HG03432 (cell line): Measurements from ENCODE around the gene GLP2R.

ENCODE experiments used
- ATAC-seq: cut with Tn5 transposase; IDR thresholded peaks from one replicate; pipeline ENCODE4 v1.9.1; 2021; ENCODE audit warnings: mild to moderate bottlenecking, moderate library complexity; ENCODE audit not compliant: unreplicated experiment

The GLP2R gene

DNA sequence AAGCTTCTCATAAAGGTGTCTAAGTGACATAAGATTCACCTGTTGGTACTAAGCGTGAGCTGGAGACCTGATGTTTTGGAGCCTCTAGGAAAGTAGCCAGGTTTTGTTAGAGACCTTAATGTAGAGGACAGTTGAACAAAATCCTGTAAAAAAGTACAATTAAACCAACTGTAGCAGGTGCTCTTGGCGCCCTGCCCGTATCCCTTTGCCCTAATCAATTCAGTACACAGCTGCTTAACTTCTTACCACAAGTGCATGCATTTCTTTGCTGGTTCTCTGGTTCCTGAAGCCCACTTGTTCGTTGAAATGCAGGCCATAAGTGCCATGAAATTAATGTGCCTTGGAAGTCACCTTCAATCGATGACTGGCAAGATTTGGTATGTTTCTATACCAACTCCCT is 24.4 kb downstream of the GLP2R start:
- ATAC-seq: no peak

DNA sequence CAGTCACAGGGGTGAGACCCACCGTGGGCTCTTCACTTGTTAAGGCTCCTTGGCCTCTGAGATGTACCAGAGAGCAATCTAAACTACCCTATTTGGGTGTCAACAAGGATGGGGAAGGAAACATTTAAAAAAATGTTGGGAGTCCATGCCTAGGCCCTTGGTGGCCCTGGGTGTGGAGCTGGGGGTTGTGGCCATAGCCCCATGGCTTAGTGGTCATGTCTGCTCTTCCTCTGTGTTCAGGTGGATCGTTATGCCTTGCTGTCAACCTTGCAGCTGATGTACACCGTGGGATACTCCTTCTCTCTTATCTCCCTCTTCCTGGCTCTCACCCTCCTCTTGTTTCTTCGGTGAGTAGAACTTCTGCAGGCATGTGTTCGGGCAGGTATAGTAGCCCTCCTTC is 28.5 kb downstream of the GLP2R start:
- no peak for ATAC-seq

DNA sequence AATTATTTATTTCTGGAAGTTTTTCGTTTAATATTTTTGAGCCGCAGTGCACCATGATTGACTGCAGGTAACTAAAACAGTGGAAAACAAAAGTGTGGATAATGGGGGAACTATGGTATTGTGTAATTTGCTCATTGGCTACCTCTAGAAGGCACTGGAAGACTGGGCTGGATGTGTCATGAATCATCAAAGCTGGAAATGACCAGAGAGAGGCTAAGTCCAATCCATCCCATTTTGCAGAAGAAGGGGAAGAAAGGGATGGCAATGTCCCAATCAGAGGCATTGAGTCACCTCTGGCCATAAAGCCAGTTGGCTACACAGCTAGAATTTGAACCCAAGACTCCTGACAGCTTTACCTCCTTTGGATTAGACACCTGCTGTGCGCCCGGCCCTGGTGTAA is 29.3 kb downstream of the GLP2R start:
- no peak for ATAC-seq

DNA sequence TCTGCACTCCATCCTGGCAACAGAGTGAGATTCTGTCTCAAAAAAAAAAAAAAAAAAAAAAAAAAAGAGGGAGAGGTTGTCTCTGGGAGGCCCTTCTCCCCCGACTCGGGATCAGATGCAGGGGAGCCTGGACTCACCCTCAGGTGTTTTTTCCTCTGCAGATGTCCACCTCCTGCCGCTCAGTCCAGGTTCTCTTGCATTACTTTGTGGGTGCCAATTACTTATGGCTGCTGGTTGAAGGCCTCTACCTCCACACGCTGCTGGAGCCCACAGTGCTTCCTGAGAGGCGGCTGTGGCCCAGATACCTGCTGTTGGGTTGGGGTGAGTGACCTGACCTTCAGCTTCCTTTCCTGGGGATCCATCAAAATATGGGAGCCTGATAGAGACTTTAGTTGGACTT is 34.1 kb downstream of the GLP2R start:
- no peak for ATAC-seq

GRCh38 chr17:9860851-9861250 is 35.1 kb downstream of the GLP2R start:
- ATAC-seq: no peak

GRCh38 chr17:9862220-9862619 is 36.5 kb downstream of the GLP2R start:
- no peak for ATAC-seq

- ATAC-seq: no peak
Observed at GRCh38 chr17:9862949-9863348, 37.2 kb downstream of the GLP2R start.

GRCh38 chr17:9865586-9865985 is 39.9 kb downstream of the GLP2R start:
- ATAC-seq: no peak

DNA sequence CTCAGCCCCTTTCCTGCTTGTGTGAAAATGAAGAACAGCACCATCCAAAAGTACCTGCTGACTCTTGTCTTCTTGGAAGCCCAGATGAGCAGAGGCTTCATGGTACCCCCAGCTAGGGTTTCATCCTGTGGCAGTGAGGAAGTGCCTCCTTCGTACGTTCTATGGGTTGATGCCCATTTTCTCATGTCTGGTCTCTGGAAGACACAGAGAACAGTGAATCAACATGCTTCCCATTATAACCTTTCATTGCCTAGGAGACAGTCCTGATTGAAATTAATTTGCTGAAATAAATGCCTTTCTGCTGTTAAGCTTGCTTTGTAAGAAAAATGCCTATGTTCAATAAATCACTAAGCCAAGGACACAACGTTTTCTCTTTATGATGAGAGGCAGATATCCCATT is 42.8 kb downstream of the GLP2R start:
- no peak for ATAC-seq

DNA sequence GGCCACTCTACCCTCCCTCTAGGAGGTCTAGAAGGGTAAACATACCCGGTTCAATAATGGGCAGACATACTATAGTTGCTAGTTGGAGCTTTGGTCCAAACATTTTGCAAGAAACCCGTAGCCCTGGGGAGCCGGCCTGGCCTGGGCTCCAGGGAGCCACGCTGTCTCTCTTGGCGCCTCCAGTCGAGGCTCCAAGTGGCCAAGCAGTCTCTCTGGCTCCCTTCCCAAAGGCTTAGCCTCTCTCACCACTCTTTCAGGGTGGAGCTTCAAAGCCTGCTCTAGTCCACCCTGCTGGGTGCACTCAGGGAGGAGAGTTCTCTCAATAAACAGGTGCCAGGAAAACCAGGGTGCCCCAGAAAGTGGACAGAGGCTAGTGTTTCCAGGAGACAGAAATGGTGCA is 47.1 kb downstream of the GLP2R start:
- ATAC-seq: no peak

DNA sequence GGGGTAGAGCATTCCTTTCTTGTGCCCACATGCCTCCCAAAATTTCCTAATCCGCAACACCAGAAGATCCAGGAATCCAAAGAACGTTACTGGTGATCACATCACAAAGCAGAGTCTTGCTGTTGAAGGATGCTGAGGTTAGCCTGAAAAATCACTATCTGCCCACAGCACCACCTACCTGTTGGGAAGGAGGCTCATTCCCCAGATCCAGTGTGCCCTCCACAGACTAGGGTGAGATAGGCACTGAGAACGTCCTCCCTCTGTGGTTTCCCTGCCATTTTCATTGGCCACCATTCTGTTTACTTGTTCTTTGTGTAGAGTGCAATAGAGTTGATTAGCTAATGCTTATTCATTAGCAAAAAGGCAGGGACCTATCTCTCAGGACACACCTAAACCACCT is 49.0 kb downstream of the GLP2R start:
- no peak for ATAC-seq

GRCh38 chr17:9875441-9875840 is 49.7 kb downstream of the GLP2R start:
- ATAC-seq: no peak

GRCh38 chr17:9878356-9878755 is 52.6 kb downstream of the GLP2R start:
- no peak for ATAC-seq

DNA sequence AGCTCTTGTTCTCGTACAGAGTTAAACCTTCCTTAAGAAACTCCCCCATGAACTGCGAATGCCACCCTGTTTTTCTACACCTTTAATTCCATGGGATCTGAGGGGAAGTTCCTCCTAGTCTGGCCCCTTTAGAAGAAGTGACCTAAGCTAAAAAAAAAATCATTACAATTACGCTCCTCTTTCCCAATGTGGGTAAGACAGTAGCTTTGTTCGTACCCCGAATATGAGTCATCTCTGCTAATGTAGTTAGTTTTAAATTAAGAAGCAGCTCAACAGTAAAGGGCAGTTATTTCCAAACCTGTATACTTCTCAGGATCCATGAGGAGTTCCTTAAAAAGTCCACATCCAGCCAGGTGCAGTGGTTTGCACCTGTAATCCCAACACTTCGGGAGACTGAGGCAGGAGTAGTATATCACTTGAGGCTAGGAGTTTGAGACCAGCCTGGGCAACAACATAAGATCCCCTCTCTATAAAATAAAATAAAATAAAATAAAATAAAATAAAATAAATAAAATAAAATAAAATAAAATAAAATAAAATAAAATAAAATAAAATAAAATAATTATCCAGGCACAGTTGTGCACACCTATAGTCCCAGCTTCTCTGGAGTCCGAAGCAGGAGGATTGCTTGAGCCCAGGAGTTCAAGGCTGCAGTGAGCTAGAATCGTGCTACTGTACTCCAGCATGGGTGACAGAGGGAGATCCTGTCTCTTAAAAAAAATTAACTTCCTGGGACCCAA is 53.2 kb downstream of the GLP2R start:
- ATAC-seq: no peak

- ATAC-seq: no peak
Observed at GRCh38 chr17:9880582-9880999, 54.9 kb downstream of the GLP2R start.

GRCh38 chr17:9883451-9883850 is 57.7 kb downstream of the GLP2R start:
- ATAC-seq: no peak

- no peak for ATAC-seq
Observed at GRCh38 chr17:9886141-9886930, 60.6 kb downstream of the GLP2R start.

GRCh38 chr17:9887508-9887907 is 61.8 kb downstream of the GLP2R start:
- no peak for ATAC-seq

- ATAC-seq: no peak
Observed at GRCh38 chr17:9890124-9890523, 64.4 kb downstream of the GLP2R start.

DNA sequence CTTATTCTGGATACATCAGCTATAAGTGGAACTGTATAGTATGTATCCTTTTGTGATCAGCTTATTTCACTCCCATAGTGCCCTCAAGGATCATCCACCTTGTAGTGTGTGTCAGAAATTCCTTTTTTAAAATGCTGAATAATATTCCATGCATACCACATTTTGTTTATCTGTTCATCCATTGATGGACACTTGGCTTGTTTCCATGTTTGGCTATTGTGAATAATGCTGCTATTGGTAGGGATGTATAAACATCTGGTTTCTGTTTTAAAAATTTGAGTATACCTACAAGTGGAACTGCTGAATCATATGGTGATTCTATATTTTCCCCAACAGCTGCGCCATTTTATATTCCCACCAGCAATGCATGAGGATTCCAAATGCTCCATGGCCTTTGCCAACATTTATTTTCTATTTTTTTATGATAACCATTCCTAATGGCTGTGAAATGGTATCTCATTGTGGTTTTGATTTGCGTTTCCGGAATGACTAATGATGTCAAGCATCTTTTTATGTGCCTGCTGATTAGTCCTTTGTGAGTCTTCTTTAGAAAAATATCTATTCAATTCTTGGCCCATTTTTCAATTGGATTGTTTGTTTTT is 67.8 kb downstream of the GLP2R start:
- no peak for ATAC-seq

- no peak for ATAC-seq
Observed at GRCh38 chr17:9894231-9894630, 68.5 kb downstream of the GLP2R start.

- no peak for ATAC-seq
Observed at GRCh38 chr17:9895923-9896322, 70.2 kb downstream of the GLP2R start.
